Gastroesophageal sphincter (tissue), 4 donors: ENCODE data around the gene BCDIN3D. TPM values are rescaled to one million over a fixed set of nuclear protein-coding genes. Genes with fewer than 3 reads are reported as not detected.
"Not testable (repeated sequence)": the region's sequence is repeated elsewhere in the genome, so short reads cannot be mapped to it uniquely, and the experiment has no call there.

Source experiments
- ATAC-seq: fragments of 150-250 bp; one replicate; pipeline ENCODE4 v1.9.1; 2016; ENCODE audit warnings: mild to moderate bottlenecking, moderate library complexity
- H3K27ac ChIP-seq, 4 donors: fragments of 200-600 bp; sonication (generic) in 3 of 4; 1 replicate in 3 of 4; 2 replicates in 1 of 4; pipeline ENCODE4 v1.5.1; 2016 to 2019
- H3K27me3 ChIP-seq: fragments of 200-600 bp; sonication (generic); one replicate; pipeline ENCODE4 v1.5.1; 2019
- H3K36me3 ChIP-seq, 2 donors: fragments of 200-600 bp; sonication (generic); one replicate each; pipeline ENCODE4 v1.5.1; 2019; ENCODE audit warnings: control low read depth in 1 of 2
- H3K4me1 ChIP-seq, 3 donors: fragments of 200-600 bp; sonication (generic); 1 replicate in 2 of 3; 2 replicates in 1 of 3; pipeline ENCODE4 v1.5.1; 2016 to 2019; ENCODE audit warnings: control low read depth in 2 of 3
- H3K4me3 ChIP-seq, 2 donors: fragments of 200-600 bp; sonication (generic); one replicate each; pipeline ENCODE4 v1.5.1; 2019; ENCODE audit warnings: mild to moderate bottlenecking in 1 of 2, moderate library complexity in 1 of 2
- H3K9me3 ChIP-seq, 3 donors: fragments of 200-600 bp; sonication (generic); one replicate each; pipeline ENCODE4 v1.5.1; 2017 to 2019; ENCODE audit warnings: control low read depth in 2 of 3
- EP300 ChIP-seq: sonication (generic); formaldehyde crosslinking; IDR thresholded peaks from one replicate; pipeline ENCODE4 v1.6.1; 2017; ENCODE audit warnings: antibody characterized with exemption, mild to moderate bottlenecking
- POLR2A ChIP-seq, 2 donors: fragments of 450-650 bp; IDR thresholded peaks; one replicate each; pipeline ENCODE4 v1.6.1; 2017; ENCODE audit warnings: antibody characterized with exemption in 2 of 2, mild to moderate bottlenecking in 2 of 2, moderate library complexity in 1 of 2
- POLR2AphosphoS5 ChIP-seq: sonication (generic); formaldehyde crosslinking; IDR thresholded peaks from one replicate; pipeline ENCODE4 v1.6.1; 2017; ENCODE audit warnings: antibody characterized with exemption
- WGBS, 2 donors: methylation state at CpG; one replicate each; pipeline ENCODE4 v1.1.5; 2018; ENCODE audit warnings: low coverage in 1 of 2; 5-methylcytosine and 5-hydroxymethylcytosine counted together
- total RNA-seq, 4 donors: library from RNA; depleted of rRNA; stranded (reverse); fragments of >200 nt; gene quantifications; one replicate each; pipeline ENCODE4 v1.1.0, GENCODE V29; 2016
- TF ChIP-seq, protein P1 (sequence below), 4 experiments: fragments of 200-600 bp in 2 of 4; fragments of 450-650 bp in 2 of 4; sonication (generic) in 1 of 4; IDR thresholded peaks; one replicate each; pipeline ENCODE4 v1.5.1; 2017 to 2019; ENCODE audit warnings: antibody characterized with exemption in 4 of 4, mild to moderate bottlenecking in 2 of 4, moderate library complexity in 2 of 4

Gene BCDIN3D
- total RNA-seq, 4 donors from 2014 or later = 2.6 to 4.7 (median 3.4) TPM

DNA sequence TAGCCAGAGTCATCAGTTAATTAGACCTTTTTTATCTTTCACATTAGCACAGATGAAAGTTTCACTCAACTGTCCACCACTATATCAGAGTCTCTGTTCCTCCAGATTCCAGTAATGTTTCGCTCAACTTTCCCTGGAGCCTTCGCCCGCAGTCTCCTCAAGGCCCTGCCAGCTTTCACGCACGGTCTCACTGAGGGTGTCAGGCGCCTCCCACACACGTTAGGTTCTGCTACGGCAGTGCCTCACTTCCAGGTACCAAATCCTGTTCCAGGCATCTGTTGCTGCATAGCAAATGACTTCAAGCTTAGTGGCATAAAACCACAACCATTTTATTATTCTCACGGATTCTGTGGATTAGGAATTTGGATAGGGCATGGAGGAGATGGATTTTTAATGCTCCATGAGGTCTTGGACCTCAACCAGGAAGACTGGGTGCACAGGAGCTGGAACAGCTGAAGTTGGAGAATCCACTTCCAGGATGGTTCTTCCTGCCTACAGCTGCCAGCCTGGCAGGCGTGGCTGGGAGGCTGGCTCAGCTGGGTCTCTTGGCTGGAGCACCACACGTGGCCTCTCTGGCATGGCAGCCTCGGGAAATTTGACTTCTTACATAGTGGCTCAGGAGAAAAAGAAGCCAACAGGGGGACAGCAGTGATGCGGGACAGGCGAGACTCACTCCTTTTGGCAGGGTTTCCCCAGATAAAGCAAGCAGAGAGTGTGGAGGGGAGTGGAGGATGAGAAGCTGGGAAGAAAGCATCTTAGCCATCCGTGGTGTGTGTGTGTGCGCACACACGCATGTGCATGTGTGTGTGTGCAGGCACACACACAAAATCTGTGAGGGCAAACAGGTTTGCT, 21.3 kb upstream of the BCDIN3D start:
- no peaks in the 10 kb centered on the region for H3K9me3 ChIP-seq
- H3K36me3 ChIP-seq = no peaks in the 10 kb centered on the region
- TF ChIP-seq, protein P1, sequence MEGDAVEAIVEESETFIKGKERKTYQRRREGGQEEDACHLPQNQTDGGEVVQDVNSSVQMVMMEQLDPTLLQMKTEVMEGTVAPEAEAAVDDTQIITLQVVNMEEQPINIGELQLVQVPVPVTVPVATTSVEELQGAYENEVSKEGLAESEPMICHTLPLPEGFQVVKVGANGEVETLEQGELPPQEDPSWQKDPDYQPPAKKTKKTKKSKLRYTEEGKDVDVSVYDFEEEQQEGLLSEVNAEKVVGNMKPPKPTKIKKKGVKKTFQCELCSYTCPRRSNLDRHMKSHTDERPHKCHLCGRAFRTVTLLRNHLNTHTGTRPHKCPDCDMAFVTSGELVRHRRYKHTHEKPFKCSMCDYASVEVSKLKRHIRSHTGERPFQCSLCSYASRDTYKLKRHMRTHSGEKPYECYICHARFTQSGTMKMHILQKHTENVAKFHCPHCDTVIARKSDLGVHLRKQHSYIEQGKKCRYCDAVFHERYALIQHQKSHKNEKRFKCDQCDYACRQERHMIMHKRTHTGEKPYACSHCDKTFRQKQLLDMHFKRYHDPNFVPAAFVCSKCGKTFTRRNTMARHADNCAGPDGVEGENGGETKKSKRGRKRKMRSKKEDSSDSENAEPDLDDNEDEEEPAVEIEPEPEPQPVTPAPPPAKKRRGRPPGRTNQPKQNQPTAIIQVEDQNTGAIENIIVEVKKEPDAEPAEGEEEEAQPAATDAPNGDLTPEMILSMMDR (IDR thresholded peaks at IDR 0.05) = no peak
- TF ChIP-seq POLR2AphosphoS5 = no peak
- TF ChIP-seq POLR2A (IDR thresholded peaks at IDR 0.05) = no peak
- TF ChIP-seq EP300 = no peak
- H3K4me3 ChIP-seq = no peak overlapping the region
- H3K27ac ChIP-seq = no peak overlapping the region
- WGBS, 2 donors = 73 to 74% methylated on average over 10 to 14 of the region's 17 CpGs
- H3K4me1 ChIP-seq = peaks cover 0 to 25% (median 9%) of the 10 kb centered on the region in 3 donors
- no peak for ATAC-seq
- H3K27me3 ChIP-seq = peaks cover 4% of the 10 kb centered on the region

DNA sequence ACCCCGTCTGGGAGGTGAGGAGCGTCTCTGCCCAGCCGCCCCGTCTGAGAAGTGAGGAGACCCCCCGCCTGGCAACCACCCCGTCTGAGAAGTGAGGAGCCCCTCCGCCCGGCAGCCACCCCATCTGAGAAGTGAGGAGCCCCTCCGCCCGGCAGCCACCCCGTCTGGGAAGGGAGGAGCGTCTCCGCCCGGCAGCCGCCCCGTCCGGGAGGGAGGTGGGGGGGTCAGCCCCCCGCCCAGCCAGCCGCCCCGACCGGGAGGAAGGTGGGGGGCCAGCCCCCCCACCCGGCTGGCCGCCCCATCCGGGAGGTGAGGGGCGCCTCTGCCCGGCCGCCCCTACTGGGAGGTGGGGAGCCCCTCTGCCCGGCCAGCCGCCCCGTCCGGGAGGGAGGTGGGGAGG, 18.0 kb upstream of the BCDIN3D start:
- H3K9me3 ChIP-seq, ATAC-seq, H3K27ac ChIP-seq, H3K36me3 ChIP-seq, H3K4me1 ChIP-seq, H3K4me3 ChIP-seq: not testable (repeated sequence)
- H3K27me3 ChIP-seq = peaks cover 19% of the 10 kb centered on the region
- WGBS, 2 donors = no CpG with 5 or more reads among the region's 31 CpGs

DNA sequence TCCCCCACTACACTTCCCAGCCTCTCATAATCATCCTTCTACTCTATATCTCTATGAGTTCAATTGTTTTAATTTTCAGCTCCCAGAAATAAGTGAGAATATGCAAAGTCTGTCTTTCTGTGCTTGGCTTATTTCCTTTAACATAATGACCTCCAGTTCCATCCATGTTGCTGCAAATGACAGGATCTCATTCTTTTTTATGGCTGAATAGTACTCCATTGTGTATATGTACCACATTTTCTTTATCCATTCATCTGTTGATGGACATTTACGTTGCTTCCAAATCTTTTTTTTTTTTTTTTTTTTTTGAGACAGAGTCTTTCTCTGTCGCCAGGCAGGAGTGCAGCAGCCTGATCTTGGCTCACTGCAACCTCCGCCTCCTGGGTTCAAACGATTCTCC, 13.0 kb upstream of the BCDIN3D start:
- not testable (repeated sequence) for H3K27ac ChIP-seq, ATAC-seq, H3K4me3 ChIP-seq, H3K4me1 ChIP-seq, H3K9me3 ChIP-seq, H3K36me3 ChIP-seq
- 60 to 80% methylated on average over 1 to 2 of the region's 4 CpGs for WGBS, 2 donors
- peaks cover 29% of the 10 kb centered on the region for H3K27me3 ChIP-seq

DNA sequence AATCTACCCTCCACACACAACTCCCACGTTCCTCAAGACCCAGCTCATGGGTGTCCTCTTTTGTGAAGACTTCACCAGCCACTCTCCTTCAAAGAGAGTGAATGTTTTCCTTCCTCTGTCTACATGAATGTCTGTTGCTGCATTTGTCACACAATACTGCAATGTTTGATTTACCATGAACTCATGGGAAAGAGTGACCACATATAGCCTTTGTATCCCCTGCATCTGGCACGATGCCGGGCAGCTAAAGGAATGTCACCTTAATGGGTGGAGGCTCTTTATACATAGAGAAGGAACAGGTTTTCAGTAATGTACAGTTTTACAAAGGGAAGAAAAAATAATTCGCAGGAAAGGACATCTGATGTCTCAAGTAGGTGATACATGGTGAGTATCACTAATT, 12.1 kb upstream of the BCDIN3D start:
- Histone ChIP-seq H3K4me3 (no peak overlapping the region), H3K27ac (no peak overlapping the region), H3K9me3 (no peaks in the 10 kb centered on the region), H3K36me3 (no peaks in the 10 kb centered on the region), H3K4me1 (no peaks in the 10 kb centered on the region), H3K27me3 (peaks cover 37% of the 10 kb centered on the region)
- ATAC-seq = no peak
- TF ChIP-seq POLR2A (IDR thresholded peaks at IDR 0.05) = no peak
- TF ChIP-seq POLR2AphosphoS5 = no peak
- TF ChIP-seq EP300 = no peak
- TF ChIP-seq, protein P1 (IDR thresholded peaks at IDR 0.05) = no peak
- WGBS, 2 donors = 90 to 100% methylated on average over 3 to 4 of the region's 4 CpGs

DNA sequence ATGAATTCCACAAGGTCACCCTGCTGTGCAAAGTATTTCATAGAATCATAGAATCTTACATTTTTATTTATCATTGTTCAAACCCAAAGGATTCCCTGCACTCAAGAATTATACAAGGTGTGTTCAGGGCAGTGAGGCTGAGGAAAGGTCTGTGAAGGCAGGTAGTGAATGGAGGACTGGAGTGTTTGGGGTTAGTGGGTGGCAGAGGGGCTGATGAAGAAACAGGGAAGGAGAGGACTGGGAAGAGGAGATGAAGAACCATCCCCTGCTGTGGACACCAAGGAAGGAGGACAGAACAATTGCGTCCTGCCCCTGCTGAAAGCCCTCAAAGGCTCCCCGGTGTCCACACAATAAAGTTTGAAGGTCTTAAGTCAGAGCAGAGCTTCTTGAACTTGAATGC, 10.8 kb upstream of the BCDIN3D start:
- WGBS, 2 donors = 46 to 68% methylated on average over 2 of the region's 2 CpGs
- H3K36me3 ChIP-seq = no peaks in the 10 kb centered on the region
- peaks cover 41% of the 10 kb centered on the region for H3K27me3 ChIP-seq
- no peak for ATAC-seq
- no peak overlapping the region for H3K27ac ChIP-seq
- H3K9me3 ChIP-seq = no peaks in the 10 kb centered on the region
- no peak for TF ChIP-seq POLR2A (IDR thresholded peaks at IDR 0.05)
- no peaks in the 10 kb centered on the region for H3K4me1 ChIP-seq
- H3K4me3 ChIP-seq = no peak overlapping the region

DNA sequence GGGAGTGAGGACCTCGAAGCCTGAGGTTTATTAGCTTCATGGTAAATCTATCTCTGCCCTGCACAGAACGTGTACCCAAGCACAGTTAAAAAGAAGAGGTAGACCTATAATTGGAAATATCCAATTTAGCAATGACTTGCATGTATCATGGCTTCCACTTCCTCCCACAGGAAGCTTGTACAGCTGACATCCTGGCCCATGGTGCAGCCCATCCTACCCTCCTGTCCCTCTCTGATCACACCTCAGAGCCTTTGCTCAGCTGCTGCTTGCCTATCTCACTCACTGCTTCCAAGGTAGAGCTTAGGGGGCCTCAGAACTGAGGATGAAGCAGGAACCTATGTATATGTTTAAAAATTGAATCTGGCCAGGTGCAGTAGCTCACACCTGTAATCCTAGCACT, 4.3 kb upstream of the BCDIN3D start:
- 44 to 100% methylated on average over 1 to 2 of the region's 2 CpGs for WGBS, 2 donors
- peaks cover 30% of the 10 kb centered on the region for H3K27me3 ChIP-seq
- ATAC-seq = no peak
- H3K36me3 ChIP-seq = no peaks in the 10 kb centered on the region
- peaks cover 0 to 13% (median 3%) of the 10 kb centered on the region in 3 donors for H3K4me1 ChIP-seq
- H3K4me3 ChIP-seq = no peak overlapping the region
- no peak overlapping the region for H3K27ac ChIP-seq
- TF ChIP-seq POLR2AphosphoS5 (no peak), EP300 (no peak), POLR2A (IDR thresholded peaks at IDR 0.05) (no peak)
- TF ChIP-seq, protein P1 (IDR thresholded peaks at IDR 0.05) = no peak
- H3K9me3 ChIP-seq = no peaks in the 10 kb centered on the region
